ENCODE results near the gene GABRG2. TPM values are rescaled to one million over a fixed set of nuclear protein-coding genes. Genes with fewer than 3 reads are reported as not detected.

The GABRG2 gene
- total RNA-seq, 1 experiment from 2014 or later, result not detected

DNA sequence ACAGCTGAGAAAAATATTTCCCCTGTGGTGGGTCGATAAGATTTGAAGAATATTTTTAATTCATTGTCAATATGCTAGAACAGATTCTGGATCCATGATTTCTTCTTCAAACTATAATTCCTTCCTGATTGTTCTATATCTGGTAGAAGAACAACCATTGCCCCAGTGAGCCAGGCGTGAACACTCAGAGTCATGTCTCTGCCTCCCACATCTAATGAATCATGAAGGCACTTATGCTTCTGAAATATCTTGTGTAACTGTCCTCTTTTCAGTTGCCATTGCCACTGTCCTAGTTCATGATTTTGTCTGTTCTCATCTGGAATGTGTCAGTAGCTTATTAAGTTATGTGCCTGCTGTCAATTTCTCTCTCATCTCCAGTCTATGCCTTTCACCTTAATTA, 40.0 kb downstream of the GABRG2 start:
- Histone ChIP-seq H3K27ac (ENCODE audit: low read length) (no peak overlapping the region), H3K9me3 (ENCODE audit: control insufficient read depth, insufficient read depth, low read depth, low read length) (no peaks in the 10 kb centered on the region), H3K4me1 (ENCODE audit: control insufficient read depth, insufficient read depth, low read length) (no peaks in the 10 kb centered on the region), H3K36me3 (ENCODE audit: control insufficient read depth, insufficient read depth, low read length) (no peaks in the 10 kb centered on the region), H3K4me3 (ENCODE audit: low read depth in 2 of 2, low read length in 2 of 2) (no peak overlapping the region), H3K27me3 (ENCODE audit: control insufficient read depth, insufficient read depth, low read length) (no peaks in the 10 kb centered on the region)
- intact Hi-C loops (cut with micrococcal nuclease; ENCODE audit: unreplicated experiment) (no loop called here), in situ Hi-C loops (cut with HindIII; ENCODE audit: low pct_unique_long_range_greater_than_20kb, low sequenced_read_pairs) (no loop called here)
- TF ChIP-seq SIN3A (IDR thresholded peaks at IDR 0.05; ENCODE audit: borderline replicate concordance, insufficient read depth, low read depth, low read length) (no peak), POLR2AphosphoS5 (IDR thresholded peaks at IDR 0.05; ENCODE audit: low read depth, low read length) (no peak), TCF7L2 (IDR thresholded peaks at IDR 0.05; ENCODE audit: low read depth, low read length) (no peak)
- TF ChIP-seq, protein P1, sequence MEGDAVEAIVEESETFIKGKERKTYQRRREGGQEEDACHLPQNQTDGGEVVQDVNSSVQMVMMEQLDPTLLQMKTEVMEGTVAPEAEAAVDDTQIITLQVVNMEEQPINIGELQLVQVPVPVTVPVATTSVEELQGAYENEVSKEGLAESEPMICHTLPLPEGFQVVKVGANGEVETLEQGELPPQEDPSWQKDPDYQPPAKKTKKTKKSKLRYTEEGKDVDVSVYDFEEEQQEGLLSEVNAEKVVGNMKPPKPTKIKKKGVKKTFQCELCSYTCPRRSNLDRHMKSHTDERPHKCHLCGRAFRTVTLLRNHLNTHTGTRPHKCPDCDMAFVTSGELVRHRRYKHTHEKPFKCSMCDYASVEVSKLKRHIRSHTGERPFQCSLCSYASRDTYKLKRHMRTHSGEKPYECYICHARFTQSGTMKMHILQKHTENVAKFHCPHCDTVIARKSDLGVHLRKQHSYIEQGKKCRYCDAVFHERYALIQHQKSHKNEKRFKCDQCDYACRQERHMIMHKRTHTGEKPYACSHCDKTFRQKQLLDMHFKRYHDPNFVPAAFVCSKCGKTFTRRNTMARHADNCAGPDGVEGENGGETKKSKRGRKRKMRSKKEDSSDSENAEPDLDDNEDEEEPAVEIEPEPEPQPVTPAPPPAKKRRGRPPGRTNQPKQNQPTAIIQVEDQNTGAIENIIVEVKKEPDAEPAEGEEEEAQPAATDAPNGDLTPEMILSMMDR (IDR thresholded peaks at IDR 0.05), result no peak
- TF ChIP-seq, protein P2, sequence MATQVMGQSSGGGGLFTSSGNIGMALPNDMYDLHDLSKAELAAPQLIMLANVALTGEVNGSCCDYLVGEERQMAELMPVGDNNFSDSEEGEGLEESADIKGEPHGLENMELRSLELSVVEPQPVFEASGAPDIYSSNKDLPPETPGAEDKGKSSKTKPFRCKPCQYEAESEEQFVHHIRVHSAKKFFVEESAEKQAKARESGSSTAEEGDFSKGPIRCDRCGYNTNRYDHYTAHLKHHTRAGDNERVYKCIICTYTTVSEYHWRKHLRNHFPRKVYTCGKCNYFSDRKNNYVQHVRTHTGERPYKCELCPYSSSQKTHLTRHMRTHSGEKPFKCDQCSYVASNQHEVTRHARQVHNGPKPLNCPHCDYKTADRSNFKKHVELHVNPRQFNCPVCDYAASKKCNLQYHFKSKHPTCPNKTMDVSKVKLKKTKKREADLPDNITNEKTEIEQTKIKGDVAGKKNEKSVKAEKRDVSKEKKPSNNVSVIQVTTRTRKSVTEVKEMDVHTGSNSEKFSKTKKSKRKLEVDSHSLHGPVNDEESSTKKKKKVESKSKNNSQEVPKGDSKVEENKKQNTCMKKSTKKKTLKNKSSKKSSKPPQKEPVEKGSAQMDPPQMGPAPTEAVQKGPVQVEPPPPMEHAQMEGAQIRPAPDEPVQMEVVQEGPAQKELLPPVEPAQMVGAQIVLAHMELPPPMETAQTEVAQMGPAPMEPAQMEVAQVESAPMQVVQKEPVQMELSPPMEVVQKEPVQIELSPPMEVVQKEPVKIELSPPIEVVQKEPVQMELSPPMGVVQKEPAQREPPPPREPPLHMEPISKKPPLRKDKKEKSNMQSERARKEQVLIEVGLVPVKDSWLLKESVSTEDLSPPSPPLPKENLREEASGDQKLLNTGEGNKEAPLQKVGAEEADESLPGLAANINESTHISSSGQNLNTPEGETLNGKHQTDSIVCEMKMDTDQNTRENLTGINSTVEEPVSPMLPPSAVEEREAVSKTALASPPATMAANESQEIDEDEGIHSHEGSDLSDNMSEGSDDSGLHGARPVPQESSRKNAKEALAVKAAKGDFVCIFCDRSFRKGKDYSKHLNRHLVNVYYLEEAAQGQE (IDR thresholded peaks at IDR 0.05; ENCODE audit: insufficient read depth in 1 of 2, low read depth in 2 of 2, low read length in 1 of 2), result no peak
- CTCF ChIA-PET, result no interaction called here
- no peak for ATAC-seq
- BruUV-seq (replicated peaks), result no TSS peak
- DNase-seq (ENCODE audit: low read depth, low spot score), result no peak
- POLR2A ChIA-PET, result no interaction called here

DNA sequence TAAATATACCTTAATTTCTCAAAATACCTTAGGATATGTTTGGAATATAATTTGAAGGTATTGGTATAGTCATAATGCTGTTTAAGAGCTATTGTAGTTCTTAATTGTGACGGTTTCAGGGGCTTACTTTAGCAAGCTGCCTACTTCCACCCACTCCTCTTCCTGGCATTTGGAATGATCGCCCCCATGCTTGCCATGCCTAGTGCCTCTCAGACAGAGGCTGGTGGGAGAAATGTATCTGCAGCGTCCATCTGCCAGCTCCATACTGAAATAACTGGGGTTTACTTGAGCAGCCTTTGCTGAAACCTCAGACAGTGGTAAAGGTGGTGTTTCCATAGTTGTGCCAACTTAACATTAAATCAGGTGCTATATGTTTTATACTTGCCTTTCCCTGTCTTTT, 52.2 kb downstream of the GABRG2 start:
- in situ Hi-C loops (cut with HindIII; ENCODE audit: low pct_unique_long_range_greater_than_20kb, low sequenced_read_pairs), result no loop called here
- intact Hi-C loops (cut with micrococcal nuclease; ENCODE audit: unreplicated experiment), result no loop called here
- no peak overlapping the region for H3K4me3 ChIP-seq (ENCODE audit: low read depth in 2 of 2, low read length in 2 of 2)
- no peaks in the 10 kb centered on the region for H3K9me3 ChIP-seq (ENCODE audit: control insufficient read depth, insufficient read depth, low read depth, low read length)
- TF ChIP-seq, protein P2 (IDR thresholded peaks at IDR 0.05; ENCODE audit: insufficient read depth in 1 of 2, low read depth in 2 of 2, low read length in 1 of 2), result no peak
- TF ChIP-seq TCF7L2 (IDR thresholded peaks at IDR 0.05; ENCODE audit: low read depth, low read length) (no peak), SIN3A (IDR thresholded peaks at IDR 0.05; ENCODE audit: borderline replicate concordance, insufficient read depth, low read depth, low read length) (no peak), POLR2AphosphoS5 (IDR thresholded peaks at IDR 0.05; ENCODE audit: low read depth, low read length) (no peak)
- TF ChIP-seq, protein P1 (IDR thresholded peaks at IDR 0.05), result no peak
- H3K36me3 ChIP-seq (ENCODE audit: control insufficient read depth, insufficient read depth, low read length), result no peaks in the 10 kb centered on the region
- H3K27me3 ChIP-seq (ENCODE audit: control insufficient read depth, insufficient read depth, low read length), result no peaks in the 10 kb centered on the region
- POLR2A ChIA-PET, result no interaction called here
- no peaks in the 10 kb centered on the region for H3K4me1 ChIP-seq (ENCODE audit: control insufficient read depth, insufficient read depth, low read length)
- ATAC-seq (no peak), DNase-seq (ENCODE audit: low read depth, low spot score) (no peak)
- H3K27ac ChIP-seq (ENCODE audit: low read length), result no peak overlapping the region
- CTCF ChIA-PET, result no interaction called here
- no TSS peak for BruUV-seq (replicated peaks)
